HG03457 (cell line): Measurements from ENCODE around the gene RPH3AL.

Experiments used
- ATAC-seq: cut with Tn5 transposase; IDR thresholded peaks from one replicate; pipeline ENCODE4 v1.9.1; 2021; ENCODE audit warnings: moderate number of reproducible peaks; ENCODE audit not compliant: unreplicated experiment

Gene RPH3AL

GRCh38 chr17:353838-354234 lies 1.2 kb upstream of the RPH3AL start:
- ATAC-seq = no peak

- ATAC-seq = no peak
These were observed 718 bp upstream of the RPH3AL start for GRCh38 chr17:353213-353837.

GRCh38 chr17:351875-352420 lies 659 bp downstream of the RPH3AL start:
- ATAC-seq = no peak

GRCh38 chr17:351449-351738 lies 1.2 kb downstream of the RPH3AL start:
- ATAC-seq = no peak

- no peak for ATAC-seq
These were observed 1.7 kb downstream of the RPH3AL start for GRCh38 chr17:350706-351448.

- no peak for ATAC-seq
These were observed 2.9 kb downstream of the RPH3AL start for GRCh38 chr17:349666-350065.

- no peak for ATAC-seq
These were observed 3.7 kb downstream of the RPH3AL start for GRCh38 chr17:348692-349425.

- no peak for ATAC-seq
These were observed 4.6 kb downstream of the RPH3AL start for GRCh38 chr17:348012-348411.

- no peak for ATAC-seq
These were observed 5.2 kb downstream of the RPH3AL start for GRCh38 chr17:347309-347899.

- no peak for ATAC-seq
These were observed 6.4 kb downstream of the RPH3AL start for GRCh38 chr17:345992-346785.

GRCh38 chr17:345261-345660 lies 7.3 kb downstream of the RPH3AL start:
- no peak for ATAC-seq

- no peak for ATAC-seq
These were observed 8.5 kb downstream of the RPH3AL start for GRCh38 chr17:343875-344752.

GRCh38 chr17:343211-343610 lies 9.4 kb downstream of the RPH3AL start:
- no peak for ATAC-seq

- ATAC-seq = no peak
These were observed 12.5 kb downstream of the RPH3AL start for GRCh38 chr17:340074-340473.

GRCh38 chr17:339193-340061 lies 13.2 kb downstream of the RPH3AL start:
- ATAC-seq = no peak

- no peak for ATAC-seq
These were observed 14.0 kb downstream of the RPH3AL start for GRCh38 chr17:338442-339192.

GRCh38 chr17:337866-338265 lies 14.7 kb downstream of the RPH3AL start:
- no peak for ATAC-seq

GRCh38 chr17:337453-337852 lies 15.2 kb downstream of the RPH3AL start:
- no peak for ATAC-seq
